GM19395 (cell line): ENCODE data around the gene RHEB.

Source experiments
- ATAC-seq: cut with Tn5 transposase; IDR thresholded peaks from one replicate; pipeline ENCODE4 v1.9.1; 2021; ENCODE audit warnings: mild to moderate bottlenecking, moderate library complexity; ENCODE audit not compliant: unreplicated experiment

The RHEB gene, protein sequence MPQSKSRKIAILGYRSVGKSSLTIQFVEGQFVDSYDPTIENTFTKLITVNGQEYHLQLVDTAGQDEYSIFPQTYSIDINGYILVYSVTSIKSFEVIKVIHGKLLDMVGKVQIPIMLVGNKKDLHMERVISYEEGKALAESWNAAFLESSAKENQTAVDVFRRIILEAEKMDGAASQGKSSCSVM

DNA sequence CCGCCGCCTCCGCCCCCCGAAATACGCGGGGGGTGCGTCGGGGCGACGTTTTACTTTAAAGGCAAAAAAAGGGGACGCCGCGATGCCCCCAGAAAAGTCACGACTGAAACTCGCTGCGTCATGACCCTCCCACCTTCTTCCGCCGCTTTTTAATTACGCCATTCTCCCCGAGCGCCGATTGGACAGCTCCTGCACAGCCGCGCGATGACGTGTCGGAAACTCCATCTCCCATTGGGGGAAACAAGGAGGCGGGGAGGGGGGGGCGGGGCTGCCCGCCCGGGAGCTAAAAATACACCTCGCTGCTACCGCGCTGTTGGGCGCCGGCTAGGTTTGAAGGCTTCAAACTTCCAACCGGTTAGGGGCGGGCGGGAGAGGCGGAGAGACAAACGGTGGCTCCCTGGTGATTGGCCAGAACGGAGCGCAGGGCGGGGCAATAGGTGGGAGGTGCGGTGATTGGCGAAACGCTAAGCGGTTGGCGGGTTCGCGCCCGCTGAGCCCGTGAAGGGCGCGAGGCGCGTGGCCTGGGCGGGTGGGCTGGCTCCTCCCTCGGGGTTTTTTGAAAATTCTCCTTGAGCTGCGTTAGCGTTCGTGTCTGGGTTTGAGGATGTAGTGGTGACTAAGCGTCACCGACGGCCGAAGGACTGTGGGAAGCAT is at the start of gene RHEB:
TSS of gene RHEB (minus strand) at position 131 of the 654 bp plus-strand sequence. CDS start 384 bp downstream, outside the sequence.
- ATAC-seq = peak; percentile 76

DNA sequence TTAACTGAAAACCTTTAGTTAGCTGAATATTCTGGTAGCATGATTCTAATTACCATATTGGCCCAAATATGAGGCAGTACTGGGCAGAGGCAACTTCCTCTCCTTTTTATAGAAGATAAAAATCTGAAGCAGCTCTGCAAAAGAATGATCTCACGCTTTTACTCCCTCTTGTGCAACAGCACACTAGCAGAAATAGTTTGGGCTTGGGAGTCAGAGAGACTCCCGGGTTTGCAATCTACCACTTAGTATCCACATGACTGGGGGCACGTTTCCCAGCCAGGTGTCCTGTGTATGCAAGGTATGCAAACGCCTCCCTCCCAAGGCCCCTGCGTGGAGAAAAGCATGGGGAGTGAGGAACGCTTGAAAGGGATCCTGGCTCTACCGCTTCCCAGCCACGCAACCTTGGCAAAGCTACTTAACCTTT is 47.2 kb upstream of the RHEB start:
- no peak for ATAC-seq

DNA sequence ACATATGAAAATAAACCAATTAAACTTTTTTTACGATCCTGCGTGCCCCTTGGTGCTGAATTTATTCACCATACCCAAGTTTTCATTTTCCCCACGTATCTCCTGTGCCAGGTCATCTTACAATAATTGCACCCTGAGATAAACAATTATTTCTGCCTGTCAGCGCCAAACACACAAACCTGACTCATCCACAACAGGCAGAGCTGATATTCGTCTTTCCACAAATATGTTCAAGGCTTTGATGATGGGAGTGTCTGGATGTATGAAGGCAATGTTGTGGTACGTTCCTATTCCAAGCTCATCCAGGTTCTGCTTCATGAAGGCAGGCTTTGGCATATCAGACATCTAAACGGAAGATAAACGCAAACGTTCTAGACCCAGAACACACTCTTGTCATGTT is 45.8 kb upstream of the RHEB start:
- no peak for ATAC-seq

DNA sequence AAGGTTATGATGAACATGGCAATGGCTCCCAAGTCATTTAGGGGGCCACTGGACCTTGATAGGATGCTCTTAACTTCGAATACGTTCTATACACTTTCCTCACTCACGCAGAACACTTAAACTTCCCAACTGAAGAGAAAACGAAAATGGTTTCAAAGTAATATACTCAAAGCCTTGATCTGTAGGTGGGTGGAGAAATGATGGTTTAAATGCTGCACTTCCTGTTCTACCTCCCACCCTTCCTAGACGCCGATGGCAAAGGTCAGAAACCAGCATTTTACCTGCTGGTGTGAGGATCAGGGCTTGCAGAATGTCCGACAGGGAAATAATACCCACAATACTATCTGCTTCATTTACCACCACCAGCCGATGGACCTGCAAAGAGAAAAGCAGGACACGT is 40.5 kb upstream of the RHEB start:
- ATAC-seq = no peak

DNA sequence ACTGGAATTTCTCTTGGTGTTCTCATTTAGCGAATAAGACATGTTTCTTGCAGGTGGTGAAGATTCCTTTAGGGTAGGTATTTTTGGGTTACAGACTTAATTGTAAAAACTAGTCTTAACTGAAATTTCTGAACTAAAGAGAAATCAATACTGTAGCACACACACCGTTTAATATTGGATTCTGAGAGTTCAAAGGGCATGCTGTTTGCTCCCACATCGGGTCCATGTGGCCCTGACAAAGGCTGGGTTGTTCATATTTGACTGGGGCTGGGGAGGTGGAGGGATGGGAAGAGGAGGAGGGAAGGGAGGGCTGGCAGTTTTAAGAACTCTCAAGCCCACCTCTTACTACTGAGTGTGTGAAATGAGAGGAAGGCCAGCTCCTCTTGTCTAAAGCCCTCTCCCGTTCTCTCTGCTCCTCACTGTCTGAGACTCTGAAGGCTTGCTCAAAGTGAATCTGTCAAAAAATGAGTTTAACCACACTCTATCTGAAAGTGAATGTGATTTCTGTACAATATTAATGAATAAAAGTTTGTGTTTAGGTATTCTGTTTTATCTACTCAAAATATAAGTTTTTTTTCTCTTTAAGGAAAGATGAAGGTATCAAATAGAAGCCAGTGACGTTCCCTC is 40.0 kb upstream of the RHEB start:
- ATAC-seq = no peak

DNA sequence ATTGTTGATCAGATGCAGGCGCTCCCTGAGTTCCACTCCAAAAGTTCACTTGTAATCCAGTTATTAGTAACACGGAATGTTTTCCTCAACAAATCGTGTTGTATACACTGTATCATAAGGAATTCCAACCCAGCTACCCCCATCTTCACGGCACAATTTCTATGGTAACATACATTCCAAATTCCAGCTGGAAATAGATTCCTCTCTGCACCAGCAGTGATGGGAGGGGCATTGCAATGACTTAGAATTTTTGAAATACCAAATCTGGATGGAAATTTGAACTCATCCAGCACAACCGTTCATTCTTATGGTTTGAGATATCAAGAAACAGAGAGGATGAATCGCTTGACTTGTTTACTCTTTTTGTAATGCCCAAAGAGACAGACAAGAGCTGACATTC is 38.9 kb upstream of the RHEB start:
- no peak for ATAC-seq

DNA sequence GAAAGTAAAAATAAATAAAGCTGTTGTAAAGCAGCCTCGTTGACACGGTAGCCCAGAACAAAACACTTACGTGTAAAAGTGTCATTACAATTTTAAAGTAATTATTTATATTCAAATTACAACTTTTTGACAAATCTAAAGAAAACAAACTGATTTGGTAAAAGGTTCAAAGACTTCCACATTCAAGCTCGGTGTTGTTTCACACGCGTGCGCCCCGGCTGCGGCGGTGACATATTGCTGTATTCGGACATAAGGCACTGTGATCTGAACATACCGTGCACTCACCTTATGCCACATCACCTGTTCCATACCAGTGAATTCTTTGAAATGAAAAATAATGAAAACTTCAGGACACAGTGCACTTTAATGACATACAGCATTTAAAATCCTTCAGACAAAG is 36.9 kb upstream of the RHEB start:
- ATAC-seq = no peak

DNA sequence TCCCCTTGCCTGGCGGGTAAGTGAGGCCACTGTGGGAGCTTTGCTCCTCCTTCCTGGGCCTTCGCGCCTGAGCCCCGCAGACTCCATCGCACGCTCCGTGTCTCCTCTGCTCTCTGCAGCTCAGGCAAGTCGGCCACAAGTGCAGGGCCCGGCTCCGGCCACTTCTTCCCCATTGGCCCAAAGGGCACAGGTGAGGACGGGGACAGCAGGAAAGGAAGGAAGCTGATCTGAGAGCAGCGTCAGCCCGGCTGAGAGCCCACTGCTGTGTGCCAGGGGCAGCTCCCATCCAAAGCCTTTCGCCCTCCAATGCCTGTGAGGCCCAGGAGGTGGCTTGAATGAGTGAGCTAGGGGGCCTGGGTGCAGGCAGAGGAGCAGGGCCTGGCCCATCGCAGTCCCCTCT is 33.7 kb upstream of the RHEB start:
- ATAC-seq = no peak

DNA sequence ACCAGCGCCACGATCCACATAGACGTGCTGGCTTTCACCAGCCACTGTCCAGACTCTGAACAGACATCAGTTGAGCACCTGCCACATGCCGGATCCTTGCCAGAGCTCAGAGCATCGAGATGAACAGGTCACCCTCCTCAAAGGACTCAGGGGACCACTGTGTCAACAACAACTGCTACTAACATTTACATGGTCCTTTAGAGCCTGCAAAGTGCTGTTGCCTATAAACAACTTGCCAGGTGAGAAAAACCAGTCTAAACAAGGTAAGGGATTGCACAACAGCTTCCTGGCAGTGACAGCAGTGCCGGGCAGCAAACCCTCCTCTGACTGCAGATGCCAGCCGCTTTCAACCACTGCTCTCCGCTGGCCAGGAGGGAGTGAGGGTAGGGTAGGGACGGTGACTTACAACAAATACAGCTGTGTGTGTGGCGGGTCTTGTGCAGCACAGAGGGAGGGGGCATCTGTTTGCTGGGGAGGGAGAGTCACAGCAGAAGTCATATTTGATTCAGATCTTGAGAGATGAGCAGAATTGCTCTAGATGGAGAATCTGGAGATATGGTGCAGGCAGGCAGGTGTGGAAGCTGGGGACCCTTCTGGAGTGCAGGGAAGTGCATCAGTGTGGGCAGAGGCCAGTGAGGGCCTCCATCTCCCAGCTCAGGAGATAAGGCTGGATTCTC is 32.8 kb upstream of the RHEB start:
- no peak for ATAC-seq

DNA sequence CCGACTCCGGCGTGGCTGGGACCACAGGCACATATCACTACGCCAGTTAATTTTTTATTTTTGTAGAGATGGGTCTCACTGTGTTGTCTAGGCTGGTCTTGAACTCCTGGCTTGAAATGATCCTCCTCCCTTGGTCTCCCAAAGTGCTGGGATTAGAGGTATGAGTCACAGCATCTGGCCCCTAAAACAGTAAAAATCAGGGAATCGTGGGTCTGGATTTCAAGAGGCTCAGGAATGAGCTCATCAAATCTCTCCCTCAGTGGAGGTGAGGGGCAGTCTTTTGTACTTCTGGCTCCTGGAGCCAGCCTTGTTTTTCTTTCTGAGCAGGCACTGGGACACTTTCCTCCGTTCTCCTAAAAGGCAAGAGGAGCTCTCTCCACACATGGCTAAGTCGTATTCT is 32.1 kb upstream of the RHEB start:
- no peak for ATAC-seq

DNA sequence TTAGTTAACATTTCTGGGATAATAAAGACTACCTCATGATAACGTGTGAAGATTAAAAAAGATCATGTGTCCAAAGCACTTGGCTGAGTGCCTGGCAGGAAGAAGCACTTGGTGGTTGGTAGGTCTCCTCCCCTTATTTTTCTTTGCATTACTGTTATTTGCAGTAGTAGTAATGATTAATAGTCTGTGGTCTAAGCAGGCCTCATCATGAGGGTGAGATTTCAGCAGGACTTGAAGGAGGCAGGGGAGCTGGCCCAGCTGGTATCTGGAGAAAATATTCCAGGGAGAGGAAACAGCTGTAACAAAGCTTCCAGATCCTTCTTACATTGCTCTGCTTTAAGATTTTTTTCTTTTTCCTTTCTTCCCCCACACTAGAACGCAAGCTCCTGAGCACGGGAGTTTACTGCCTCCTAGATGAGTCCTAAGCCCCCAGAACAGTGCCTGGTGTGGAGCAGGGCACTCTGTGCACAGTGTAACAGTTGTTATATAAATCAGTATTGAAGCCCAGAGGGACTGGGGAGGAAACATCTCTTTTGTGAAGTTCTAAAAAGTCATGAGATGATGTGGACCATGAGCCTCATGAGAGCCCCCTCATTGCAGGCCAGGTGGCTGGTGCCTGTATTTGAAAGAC is 31.1 kb upstream of the RHEB start:
- no peak for ATAC-seq

DNA sequence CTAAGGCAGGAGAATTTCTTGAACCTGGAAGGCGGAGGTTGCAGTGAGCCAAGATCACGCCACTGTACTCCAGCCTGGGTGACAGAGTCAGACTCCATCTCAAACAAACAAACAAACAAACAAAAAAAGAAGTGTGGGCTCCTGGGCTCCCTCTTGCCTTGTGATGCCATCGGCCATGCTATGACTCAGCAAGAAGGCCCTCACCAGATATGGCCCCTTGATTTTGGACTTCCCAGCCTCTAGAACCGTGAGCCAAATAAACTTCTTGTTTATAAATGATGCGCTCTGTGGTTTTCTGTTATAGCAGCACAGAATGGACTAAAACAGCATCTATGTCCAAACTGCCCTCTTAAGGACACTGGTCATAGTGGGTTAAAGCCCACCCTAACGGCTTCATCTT is 29.9 kb upstream of the RHEB start:
- no peak for ATAC-seq

DNA sequence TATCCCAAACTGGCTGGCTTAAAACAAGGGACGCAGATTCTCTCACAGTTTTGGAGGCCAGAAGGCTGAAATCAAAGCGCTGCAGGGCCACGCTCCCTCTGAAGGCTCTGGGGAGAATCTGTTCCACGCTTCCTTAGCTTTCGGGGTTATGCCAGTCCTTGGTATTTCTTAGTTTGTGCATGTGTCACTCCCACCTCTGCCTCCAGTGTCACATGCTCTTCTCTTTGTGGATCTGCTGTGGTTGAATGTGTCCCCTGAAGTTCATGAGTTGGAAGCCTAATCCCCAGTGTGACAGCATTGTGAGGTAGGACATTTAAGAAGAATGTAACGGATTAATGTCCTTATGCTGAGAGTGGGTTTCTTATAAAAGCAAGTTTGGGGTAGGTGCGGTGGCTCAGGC is 29.4 kb upstream of the RHEB start:
- no peak for ATAC-seq

DNA sequence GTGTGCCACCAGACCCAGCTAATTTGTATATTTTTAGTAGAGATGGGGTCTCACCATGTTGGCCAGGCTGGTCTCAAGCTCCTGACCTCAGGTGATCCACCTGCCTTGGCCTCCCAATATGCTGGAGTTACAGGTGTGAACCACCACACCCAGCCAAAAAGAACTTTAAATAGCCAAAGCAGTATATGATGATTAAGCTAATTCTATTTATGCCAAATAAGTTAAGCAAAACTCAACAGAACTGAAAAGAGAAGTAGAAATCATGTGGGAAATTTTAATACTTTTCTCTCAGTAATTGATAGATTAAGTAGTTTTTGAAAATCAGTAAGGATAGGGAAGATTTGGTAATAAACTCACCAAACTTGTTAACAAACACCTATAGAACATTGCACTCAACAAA is 24.5 kb upstream of the RHEB start:
- ATAC-seq = no peak

DNA sequence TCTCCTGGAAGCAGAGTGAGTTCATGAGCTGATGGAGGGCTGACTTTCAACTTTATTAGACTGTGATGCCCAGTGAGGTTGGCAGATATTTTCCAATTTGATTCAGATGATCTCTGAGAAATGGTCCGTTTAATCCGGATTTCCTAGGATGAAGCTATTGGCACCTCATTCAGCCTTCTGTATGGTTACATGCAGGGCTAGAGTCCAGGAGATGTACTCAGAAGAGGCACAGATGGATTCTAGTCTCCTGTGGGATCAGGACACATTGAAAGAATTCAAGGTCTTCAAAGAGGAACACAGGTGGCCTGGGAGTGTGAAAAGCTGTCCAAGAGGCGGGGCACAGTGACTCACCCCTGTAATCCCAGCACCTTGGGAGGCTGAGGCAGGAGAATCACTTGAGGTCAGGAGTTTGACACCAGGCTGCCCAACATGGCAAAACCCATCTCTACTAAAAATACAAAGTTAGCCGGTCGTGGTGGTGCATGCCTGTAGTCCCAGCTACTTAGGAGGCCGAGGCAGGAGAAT is 23.0 kb upstream of the RHEB start:
- no peak for ATAC-seq

DNA sequence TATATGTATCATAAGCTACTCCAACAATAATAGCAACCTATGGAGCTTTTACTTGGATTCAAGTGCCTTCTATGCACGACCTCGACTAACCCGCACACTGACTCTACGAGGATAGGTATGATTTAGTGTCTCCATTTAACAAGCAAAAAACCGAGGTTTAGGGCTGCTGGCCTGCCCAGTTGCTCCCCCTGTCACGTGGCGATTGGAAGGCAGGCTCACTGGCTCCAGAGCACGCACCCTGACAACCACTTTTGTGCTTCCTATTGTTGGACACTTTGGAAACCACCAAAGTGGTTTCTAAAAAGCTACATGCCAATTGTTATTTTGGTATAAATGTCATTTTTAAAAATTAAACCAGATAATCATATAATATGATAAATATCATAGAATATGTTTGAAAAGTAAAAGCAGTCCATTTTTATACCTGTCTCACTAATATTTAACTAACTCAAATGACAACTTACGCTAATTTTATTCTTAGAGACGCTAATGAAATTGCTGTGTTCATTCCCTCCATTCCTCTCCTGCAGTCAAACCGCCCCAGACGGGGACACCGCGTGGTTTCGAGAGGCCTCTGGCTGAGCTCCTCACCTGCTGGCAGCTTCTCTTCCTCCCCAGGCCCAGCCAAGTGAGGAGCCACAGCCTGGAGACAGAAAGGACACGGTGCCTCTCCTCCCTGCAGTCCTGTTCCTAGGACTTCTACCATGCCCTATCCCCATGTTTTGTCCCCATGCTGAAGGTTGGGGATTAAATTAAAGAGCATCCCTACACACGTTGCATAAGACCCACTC is 22.2 kb upstream of the RHEB start:
- ATAC-seq = no peak

DNA sequence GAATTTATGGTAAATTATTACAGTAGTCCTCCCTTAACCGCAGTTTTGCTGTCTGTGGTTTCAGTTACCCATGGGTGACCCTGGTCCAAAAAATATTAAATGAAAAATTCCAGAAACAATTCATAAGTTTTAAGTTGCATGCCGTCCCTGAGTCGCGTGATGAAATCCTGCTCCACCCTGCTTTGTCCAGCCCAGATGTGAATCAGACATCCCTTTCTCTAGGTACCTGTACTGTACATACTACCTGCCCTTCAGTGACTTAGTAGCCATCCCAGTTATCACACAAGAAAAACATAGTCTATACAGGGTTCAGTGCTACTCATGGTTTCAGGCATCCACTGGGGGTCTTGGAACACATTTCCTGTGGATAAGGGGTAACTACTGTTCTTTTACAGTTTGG is 20.5 kb upstream of the RHEB start:
- no peak for ATAC-seq

DNA sequence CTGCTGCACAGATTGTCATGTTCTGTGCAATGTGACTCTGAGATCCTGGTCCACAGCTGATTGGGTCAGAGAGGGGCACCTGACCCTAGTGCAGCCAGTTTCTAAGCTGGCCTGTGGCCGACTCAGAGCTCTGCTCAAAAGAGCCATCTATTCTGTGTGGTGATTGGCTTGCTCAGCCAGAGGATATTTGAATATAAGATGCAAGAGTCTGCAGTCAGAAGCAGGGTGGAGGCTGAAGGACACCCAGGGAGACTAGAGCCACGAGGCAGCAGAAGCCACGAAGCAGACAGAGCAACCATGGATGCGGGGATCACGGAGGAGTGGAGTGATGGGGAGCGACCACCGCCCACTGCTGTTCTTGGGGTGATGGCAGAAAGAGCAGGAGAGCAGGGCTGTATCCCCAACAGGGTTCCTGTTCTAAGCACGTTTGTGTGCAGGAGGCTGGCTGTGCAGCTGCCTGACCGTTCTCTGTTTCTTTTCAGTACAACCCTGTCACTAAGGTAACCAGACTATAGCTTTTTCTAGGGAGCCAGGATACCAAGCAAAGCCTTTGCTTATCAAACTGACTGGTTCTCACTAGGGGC is 19.5 kb upstream of the RHEB start:
- ATAC-seq = no peak

DNA sequence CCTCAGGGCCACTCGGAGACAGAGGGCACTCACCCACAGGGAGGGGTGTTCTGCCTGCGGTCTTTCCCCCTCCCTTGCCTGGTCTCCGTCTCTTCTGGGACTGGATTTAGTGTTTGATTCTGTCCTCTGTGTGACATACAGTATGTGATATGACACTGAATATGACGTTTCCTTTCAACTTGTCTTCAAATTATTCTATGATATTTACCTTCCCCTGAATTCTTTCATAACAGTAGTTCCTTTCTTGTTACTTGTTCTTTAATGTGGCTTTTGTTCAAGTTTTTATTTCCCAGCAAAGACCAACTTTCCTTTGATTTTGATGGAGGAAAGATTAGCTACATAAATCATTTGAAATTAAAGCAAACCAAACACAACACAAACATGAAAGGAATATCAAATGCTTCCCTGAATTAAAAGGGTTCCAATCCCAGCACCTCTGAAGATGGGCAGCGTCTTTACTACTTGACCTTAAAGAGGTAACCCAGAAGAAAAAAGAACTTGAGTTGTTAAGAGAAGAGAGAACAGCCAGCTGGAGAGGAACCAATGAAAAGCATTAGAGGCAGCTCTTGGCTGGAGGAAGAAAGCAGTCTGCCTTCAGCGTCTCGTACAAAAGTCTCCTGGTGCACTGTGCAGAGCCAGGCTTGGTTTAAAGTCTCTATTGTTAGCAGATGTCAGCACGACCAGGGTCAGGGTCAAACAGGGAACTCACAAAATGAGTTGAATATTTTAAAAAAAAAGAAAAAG is 18.3 kb upstream of the RHEB start:
- ATAC-seq = no peak
